ENCODE results near the gene POLR2E. TPM values are rescaled to one million over a fixed set of nuclear protein-coding genes. Genes with fewer than 3 reads are reported as not detected.

POLR2E gene
- total and polyA plus RNA-seq, 2 donors (not counting 1 experiment from before 2014, with no cell fraction given) = 103 to 121 TPM

GRCh38 chr19:1102407-1103131 lies 7.4 kb upstream of the POLR2E start:
- POLR2A ChIA-PET = interaction anchor here (0.6 to 4.0 kb wide), 14 partner anchors 8 to 166 kb away, joined by 3 to 21 read pairs (median 6); partner anchors contain the start of genes ABCA7, ARHGAP45, CIRBP and POLR2E
- peak overlapping the region; percentile 96 for H3K4me2 ChIP-seq (replicated peaks; ENCODE audit: low read depth, low read length, poor library complexity, severe bottlenecking)

More at GRCh38 chr19:1102407-1103131, 7.4 kb upstream of the POLR2E start:
- H3K27ac Mint-ChIP-seq = peak overlapping the region; percentile 94
- TF ChIP-seq EZH2 (IDR thresholded peaks at IDR 0.05; ENCODE audit: borderline replicate concordance, insufficient read depth, low read depth, low read length, poor library complexity, severe bottlenecking) (no peak), CTCF (IDR thresholded peaks at IDR 0.05) (no peak)
- Histone ChIP-seq H3K36me3 (replicated peaks in 1 of 2; ENCODE audit: control extremely low read depth in 1 of 2, control insufficient read depth in 1 of 2, extremely low read depth in 1 of 2, insufficient read depth in 2 of 2, low read length in 1 of 2) (peaks cover 0 to 15% of the 10 kb centered on the region in 2 experiments), H3K27ac (ENCODE audit: low read length in 2 of 2) (peak overlapping the region; percentile 29 to 100), H3K4me1 (ENCODE audit: control insufficient read depth in 2 of 2, insufficient read depth in 2 of 2, low read length in 2 of 2) (peaks cover 26 to 55% of the 10 kb centered on the region in 2 donors), H2AFZ (ENCODE audit: insufficient read depth, low read depth, low read length, poor library complexity, severe bottlenecking) (no peak overlapping the region), H3K79me2 (ENCODE audit: control insufficient read depth, insufficient read depth, low read length) (peaks cover 11% of the 10 kb centered on the region), H3K9ac (ENCODE audit: low read length) (no peak overlapping the region), H3K9me3 (ENCODE audit: control extremely low read depth in 1 of 3, control insufficient read depth in 2 of 3, insufficient read depth in 1 of 3, low read length in 2 of 3) (no peaks in the 10 kb centered on the region), H3K4me3 (ENCODE audit: control extremely low read depth in 1 of 5, extremely low read depth in 1 of 5, insufficient read depth in 1 of 5, low read depth in 2 of 5, low read length in 4 of 5) (no peak overlapping the region), H3K27me3 (replicated peaks in 1 of 4; ENCODE audit: control extremely low read depth in 1 of 4, control insufficient read depth in 3 of 4, insufficient read depth in 4 of 4, low read length in 3 of 4) (no peaks in the 10 kb centered on the region), H4K20me1 (ENCODE audit: control insufficient read depth, insufficient read depth, low read length, poor library complexity, severe bottlenecking) (peaks cover 28% of the 10 kb centered on the region)
- 56% methylated on average over 4 of the region's 17 CpGs for WGBS (ENCODE audit: insufficient coverage)
- H3K4me3 Mint-ChIP-seq = peak overlapping the region; percentile 57
- CTCF ChIA-PET = interaction anchor here (0.6 to 2.7 kb wide), 8 partner anchors 10 to 171 kb away, joined by 3 to 14 read pairs (median 4); no protein-coding TSS in a partner anchor
- H3K9me3 Mint-ChIP-seq (ENCODE audit: insufficient read depth) = no peaks in the 10 kb centered on the region
- no peaks in the 10 kb centered on the region for H3K27me3 Mint-ChIP-seq
- no peak for ATAC-seq (ENCODE audit: low read depth)
- H3K4me1 Mint-ChIP-seq = peaks cover 42% of the 10 kb centered on the region
- peak; percentile 52 for DNase-seq
- intact Hi-C loops (cut with micrococcal nuclease) = loop anchor here (1.0 to 5.0 kb wide), 5 partner anchors 7 to 165 kb away; partner anchors contain the start of genes ABCA7, ARHGAP45, ATP5F1D and CIRBP

All from B cell (primary cell).